Tibial nerve (tissue), 4 donors: ENCODE measurements around the gene SENP6.

Experiments
- CTCF ChIP-seq, 5 experiments: fragments of 200-600 bp in 3 of 5; fragments of 450-650 bp in 2 of 5; sonication (generic) in 3 of 5; IDR thresholded peaks; one replicate each; pipeline ENCODE4 v1.5.1; 2016 to 2019; ENCODE audit warnings: antibody characterized with exemption in 5 of 5, mild to moderate bottlenecking in 3 of 5, moderate library complexity in 2 of 5
- EP300 ChIP-seq, 2 donors: sonication (generic); formaldehyde crosslinking; IDR thresholded peaks; one replicate each; pipeline ENCODE4 v1.6.1; 2017; ENCODE audit warnings: antibody characterized with exemption in 2 of 2, mild to moderate bottlenecking in 1 of 2
- POLR2A ChIP-seq, 2 donors: fragments of 450-650 bp; IDR thresholded peaks; one replicate each; pipeline ENCODE4 v1.6.1; 2017; ENCODE audit warnings: antibody characterized with exemption in 2 of 2, mild to moderate bottlenecking in 2 of 2, moderate library complexity in 2 of 2

GRCh38 chr6:75642311-75642710 lies 40.6 kb downstream of the SENP6 start:
- TF ChIP-seq CTCF (IDR thresholded peaks at IDR 0.05) (no peak), EP300 (IDR thresholded peaks at IDR 0.05) (no peak), POLR2A (IDR thresholded peaks at IDR 0.05) (no peak)
